AG08395 (cell line): ENCODE results near the gene SEC11A.
A peak's percentile ranks its signal among the peaks of the same experiment; 100 is the strongest.
"Not testable (repeated sequence)": the region's sequence is repeated elsewhere in the genome, so short reads cannot be mapped to it uniquely, and the experiment has no call there.

Source experiments
- DNase-seq: peaks from one replicate; pipeline ENCODE4 v3.0.0; 2012; ENCODE audit warnings: mixed read lengths, low spot score

The SEC11A gene

DNA sequence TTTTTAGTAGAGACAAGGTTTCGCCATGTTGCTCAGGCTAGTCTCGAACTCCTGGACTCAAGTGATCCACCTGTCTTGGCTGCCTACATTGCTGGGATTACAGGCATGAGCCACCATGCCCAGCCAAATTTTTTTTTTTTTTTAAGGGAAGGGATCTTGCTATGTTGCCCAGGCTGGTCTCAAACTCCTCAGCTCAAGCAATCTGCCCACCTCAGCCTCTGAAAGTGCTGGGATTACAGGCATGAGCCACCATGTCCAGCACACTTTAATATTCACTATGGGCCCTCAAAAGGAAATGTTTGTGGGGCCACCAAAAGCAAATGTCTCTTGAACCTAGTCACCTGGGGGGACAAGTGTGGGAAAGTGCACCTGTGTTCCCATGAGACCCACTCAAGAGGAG is 73.3 kb downstream of the SEC11A start:
- not testable (repeated sequence) for DNase-seq

DNA sequence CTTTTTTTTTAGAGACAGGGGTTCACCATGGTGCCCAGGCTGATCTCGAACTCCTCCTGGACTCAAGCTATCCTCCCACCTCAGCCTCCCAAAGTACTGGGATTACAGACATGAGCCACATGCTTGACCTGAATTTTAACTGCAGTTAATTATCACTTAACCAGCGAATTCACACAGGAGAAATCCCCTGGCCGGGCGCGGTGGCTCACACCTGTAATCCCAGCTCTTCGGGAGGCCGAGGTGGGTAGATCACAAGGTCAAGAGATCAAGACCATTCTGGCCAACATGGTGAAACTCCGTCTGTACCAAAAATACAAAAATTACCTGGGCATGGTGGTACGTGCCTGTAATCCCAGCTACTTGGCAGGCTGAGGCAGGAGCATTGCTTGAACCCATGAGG is 74.1 kb downstream of the SEC11A start:
- DNase-seq, result not testable (repeated sequence)

DNA sequence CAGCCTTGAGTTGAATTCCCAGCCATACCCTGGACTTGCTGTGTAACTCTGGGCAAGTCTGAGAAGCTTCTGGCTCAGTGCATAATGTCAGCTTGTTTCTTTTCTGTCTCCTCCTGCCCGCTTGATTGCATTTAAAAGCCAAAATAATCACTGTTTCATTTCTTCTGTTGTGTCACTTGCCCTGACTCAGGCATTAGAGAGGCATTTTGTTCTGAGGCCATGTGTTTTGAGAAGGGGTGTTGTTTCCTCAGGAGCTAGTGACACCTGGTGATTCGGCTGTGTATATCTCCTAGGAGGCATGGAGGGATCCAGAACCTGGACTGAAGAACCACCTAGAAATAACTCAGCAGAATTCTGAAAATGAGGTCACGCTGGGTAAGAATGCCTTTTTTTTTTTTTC is 77.8 kb downstream of the SEC11A start:
- DNase-seq, result no peak

DNA sequence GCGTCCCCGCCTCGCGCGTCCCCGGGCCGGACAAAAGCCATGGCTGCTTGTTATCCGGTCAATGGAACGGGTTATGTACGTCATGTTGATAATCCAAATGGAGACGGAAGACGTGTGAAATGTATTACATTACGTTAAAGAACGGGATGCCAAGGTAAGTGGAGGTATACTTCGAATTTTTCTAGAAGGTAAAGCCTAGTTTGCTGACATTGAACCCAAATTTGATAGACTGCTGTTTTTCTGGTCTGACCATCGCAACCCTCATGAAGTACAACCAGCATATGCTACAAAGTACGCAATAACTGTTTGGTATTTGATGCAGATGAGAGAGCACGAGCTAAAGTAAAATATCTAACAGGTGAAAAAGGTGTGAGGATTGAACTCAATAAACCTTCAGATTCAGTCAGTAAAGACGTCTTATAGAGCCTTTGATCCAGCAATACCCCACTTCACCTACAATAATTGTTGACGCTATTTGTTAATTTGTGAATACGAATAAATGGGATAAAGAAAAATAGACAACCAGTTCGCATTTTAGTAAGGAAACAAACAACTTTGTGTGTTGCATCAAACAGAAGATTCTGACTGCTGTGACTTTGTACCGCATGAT is 81.6 kb downstream of the SEC11A start:
- no peak for DNase-seq

- DNase-seq, result peak; percentile 41
Observed at GRCh38 chr15:84633311-84634227, 82.4 kb downstream of the SEC11A start.

- no peak for DNase-seq
Observed at GRCh38 chr15:84631706-84632272, 84.2 kb downstream of the SEC11A start.

DNA sequence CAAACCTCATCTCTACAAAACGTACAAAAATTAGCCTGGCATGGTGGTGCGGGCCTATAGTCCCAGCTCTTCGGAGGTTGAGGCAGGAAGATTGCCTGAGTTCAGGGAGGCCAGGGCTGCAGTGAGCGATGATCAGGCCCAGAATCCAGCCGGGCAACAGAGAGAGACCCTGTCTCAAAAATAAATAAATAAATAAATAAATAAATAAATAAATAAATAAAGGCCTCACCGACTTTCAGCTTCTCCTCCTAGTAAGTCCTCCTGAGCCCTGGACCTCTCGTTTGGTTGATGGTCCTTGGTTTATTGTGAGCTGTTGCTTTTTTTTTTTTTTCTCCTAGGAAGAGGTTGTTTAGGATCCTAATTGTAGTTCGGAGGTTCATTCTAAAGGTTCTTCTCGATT is 86.9 kb downstream of the SEC11A start:
- DNase-seq, result no peak

GRCh38 chr15:84625123-84625522 is 90.8 kb downstream of the SEC11A start:
- no peak for DNase-seq

DNA sequence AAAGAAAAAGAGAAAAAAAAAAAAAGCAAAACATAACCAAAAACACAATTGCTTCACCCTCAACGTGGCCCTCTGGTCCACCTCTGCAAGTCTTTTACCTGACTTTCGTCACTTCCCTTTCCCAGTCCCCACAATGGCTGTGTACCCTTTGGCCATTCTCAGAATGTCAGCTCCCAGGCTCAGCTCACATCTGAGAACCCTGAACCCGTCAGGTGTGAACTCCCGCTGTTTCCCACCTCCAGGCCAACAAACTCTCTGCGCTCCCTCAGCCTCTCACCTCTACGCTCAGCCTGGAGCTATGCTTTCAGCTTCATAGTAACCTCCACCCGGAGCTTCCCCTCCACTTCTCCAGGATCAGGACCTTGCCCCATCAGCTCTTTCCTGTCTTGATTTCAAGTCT is 91.6 kb downstream of the SEC11A start:
- no peak for DNase-seq

- no peak for DNase-seq
Observed at GRCh38 chr15:84621358-84621979, 94.5 kb downstream of the SEC11A start.

DNA sequence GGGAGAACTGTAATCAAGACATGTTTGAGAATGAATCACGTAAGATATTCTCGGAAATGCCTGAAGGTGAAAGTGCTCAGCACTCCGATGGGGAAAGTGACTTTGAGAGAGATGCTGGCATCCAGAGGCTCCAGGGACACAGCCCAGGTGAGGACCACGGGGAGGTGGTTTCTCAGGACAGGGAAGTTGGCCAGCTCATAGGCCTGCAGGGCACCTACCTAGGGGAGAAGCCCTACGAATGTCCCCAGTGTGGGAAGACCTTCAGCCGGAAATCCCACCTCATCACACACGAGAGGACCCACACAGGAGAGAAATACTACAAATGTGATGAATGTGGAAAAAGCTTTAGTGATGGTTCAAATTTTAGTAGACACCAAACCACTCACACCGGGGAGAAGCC is 95.3 kb downstream of the SEC11A start:
- DNase-seq, result no peak
